HT-29 (cell line): ENCODE results near the gene PUM1. TPM values are rescaled to one million over a fixed set of nuclear protein-coding genes. Genes with fewer than 3 reads are reported as not detected.
"Not testable (repeated sequence)": the region's sequence is repeated elsewhere in the genome, so short reads cannot be mapped to it uniquely, and the experiment has no call there.

ENCODE experiments used
- DNase-seq: peaks from one replicate; pipeline ENCODE4 v3.0.0-alpha.2; 2015; ENCODE audit warnings: low spot score
- total RNA-seq: library from RNA; depleted of rRNA; stranded (reverse); fragments of >200 nt; shearing (Covaris generic); gene quantifications from 2 replicates; pipeline ENCODE4 v1.2.3, GENCODE V29; 2014

The PUM1 gene
- total RNA-seq, 1 experiment from 2014 or later: 59.0 TPM

- DNase-seq: no peak
These were observed 67.3 kb downstream of the PUM1 start for GRCh38 chr1:30998171-30998570.

DNA sequence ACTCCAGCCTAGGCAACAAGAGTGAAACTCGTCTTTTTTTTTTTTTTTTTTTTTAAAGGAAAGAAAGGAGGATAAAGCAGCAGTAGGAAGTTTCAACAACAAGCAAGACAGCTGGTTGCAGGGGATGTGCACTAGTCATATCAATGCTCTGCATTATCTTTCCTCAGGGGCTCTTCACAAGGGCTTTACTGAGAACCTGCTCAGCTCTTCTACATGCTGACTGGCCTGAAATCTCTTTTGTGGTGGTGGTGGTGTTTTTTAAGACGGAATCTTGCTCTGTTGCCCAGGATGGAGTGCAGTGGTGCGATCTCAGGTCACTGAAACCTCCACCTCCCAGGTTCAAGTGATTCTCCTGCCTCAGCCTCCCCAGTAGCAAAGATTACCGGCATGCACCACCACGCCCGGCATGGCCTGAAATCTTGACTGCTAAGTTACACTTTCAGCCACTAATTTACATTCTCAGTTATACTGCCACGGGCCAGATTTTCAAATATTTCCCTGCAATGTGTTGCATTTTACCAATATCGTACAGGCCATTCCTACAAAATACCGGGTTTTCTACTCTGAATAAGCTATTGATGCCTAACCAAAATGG is 68.0 kb downstream of the PUM1 start:
- no peak for DNase-seq

- DNase-seq: no peak
These were observed 69.4 kb downstream of the PUM1 start for GRCh38 chr1:30995990-30996612.

- DNase-seq: no peak
These were observed 73.5 kb downstream of the PUM1 start for GRCh38 chr1:30991862-30992606.

- DNase-seq: no peak
These were observed 74.9 kb downstream of the PUM1 start for GRCh38 chr1:30990591-30990990.

DNA sequence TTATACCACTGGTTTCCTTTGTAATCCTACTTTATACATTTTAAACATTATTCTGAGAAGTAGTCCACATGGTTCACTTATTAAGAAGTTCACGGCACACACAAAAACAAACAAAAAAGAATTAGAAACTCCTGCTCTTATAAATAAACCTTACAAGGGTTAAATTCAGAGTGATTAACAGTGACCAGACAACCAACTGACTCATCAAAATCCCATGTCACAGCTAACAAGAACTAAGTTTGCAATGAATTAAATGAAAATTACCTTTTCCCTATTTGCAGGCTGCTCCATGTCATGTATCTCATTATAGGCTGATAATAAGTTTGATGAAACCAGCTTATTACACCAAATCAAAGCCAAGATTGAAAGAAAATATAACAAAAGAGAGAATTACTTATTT is 77.5 kb downstream of the PUM1 start:
- DNase-seq: no peak

- no peak for DNase-seq
These were observed 78.8 kb downstream of the PUM1 start for GRCh38 chr1:30986755-30987154.

DNA sequence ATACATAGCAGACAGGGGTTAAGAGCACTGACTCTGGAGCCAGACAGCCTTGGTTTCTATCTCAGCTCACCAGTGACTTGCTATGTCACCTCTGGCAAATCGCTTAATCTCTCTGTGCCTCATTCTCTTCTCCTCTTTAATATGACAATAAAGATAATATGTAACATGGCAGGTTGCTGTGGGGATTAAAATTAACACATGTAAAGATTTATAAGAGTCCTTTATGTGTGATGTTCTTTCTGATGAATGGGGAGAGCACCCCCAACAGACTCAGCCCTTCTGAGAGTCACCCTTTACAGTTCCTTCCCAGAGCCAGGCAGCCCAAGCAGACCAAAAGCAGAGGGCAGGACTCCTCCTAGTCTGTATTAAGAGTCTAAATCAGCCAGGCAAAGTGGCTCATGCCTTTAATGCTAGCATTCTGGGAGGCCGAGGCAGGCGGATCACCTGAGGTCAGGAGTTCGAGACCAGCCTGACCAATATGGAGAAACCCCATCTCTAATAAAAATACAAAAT is 80.5 kb downstream of the PUM1 start:
- DNase-seq: no peak

DNA sequence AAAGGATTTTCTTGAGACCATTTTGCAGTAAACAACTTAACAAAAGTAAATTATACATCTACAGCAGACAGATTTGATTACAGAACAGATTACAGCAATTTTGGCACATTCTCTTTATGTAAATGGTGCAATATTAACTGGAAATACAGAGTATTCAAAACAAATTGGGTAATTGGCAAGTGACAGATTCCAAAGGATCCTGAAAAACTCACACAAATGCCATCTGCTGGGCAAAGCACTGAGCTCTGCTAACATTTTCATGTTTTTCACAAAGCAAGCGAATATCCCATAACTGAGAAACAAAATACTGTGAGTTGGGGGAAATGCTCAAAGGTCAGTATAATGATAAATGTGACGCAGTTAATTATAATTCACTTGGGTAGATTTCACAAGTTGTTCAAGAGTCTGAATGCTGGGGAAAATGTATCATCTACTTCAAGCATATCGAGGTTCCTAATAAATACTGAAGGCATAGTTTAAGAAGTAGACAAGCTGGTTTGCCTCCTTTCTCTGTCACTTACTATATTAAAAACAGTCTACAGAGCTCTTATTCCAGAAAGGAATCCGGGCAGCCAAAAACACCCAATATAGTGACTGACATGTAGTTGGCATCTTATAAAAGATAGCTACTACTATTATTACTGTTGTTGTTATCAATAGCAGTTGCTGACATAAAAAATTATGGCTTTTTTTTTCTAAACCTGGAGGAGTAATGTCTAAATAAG is 81.2 kb downstream of the PUM1 start:
- DNase-seq: no peak

- no peak for DNase-seq
These were observed 82.6 kb downstream of the PUM1 start for GRCh38 chr1:30982937-30983336.

DNA sequence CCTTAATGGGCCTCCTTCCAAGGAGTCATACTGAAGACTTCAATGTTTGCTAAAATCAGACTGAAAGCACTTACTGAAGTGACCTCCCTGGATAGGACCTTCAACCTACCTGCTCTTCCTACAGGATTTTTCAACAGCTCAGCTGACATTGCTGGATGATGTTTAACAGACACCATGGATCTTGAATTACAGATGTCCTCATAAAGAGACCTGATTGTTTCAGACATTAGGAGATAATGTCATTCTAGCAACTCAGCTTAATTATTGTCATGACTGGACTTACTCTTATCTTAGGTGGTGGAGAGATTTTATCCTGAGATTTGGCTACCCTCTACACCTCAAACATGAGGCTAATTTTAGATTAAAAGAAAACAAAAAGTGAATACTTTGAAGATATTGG is 83.1 kb downstream of the PUM1 start:
- DNase-seq: no peak

- DNase-seq: no peak
These were observed 84.3 kb downstream of the PUM1 start for GRCh38 chr1:30981172-30981571.

DNA sequence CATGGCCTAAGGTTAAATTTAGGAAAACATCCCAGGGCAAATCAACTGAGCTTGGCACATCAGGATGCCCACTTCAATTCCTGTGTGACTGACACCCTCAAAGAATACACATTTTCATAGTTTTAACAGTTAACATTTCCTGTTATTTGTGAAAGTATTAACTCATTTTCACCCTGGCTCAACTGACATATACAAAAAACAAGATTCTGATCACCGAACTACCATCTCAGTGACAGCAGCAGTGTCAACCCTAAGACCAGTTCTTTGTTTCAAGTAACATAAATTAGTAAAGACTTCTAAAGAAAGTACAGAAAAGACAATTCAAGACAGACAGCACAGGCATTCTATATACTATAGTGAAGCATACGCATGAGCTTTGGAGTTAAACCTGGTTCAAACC is 88.0 kb downstream of the PUM1 start:
- no peak for DNase-seq

GRCh38 chr1:30977105-30977504 is 88.4 kb downstream of the PUM1 start:
- DNase-seq: no peak

DNA sequence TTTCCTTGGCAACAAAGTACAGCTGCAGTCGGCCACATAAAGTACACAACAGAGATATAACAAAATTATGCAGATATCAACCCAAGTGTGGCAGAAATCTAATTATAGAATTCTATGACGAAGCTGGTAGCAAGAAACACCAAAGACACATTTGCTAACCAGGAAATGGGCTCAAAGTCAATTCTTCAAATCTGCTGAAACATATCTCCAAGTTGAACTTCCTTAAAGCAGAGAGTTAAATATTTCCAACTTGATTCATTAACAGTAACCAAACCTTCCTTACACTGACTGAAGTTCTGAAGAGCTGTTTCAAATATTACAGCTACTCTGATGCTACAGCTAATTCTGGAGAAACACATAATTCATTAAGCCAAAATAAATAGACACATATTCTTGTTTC is 89.4 kb downstream of the PUM1 start:
- DNase-seq: no peak

DNA sequence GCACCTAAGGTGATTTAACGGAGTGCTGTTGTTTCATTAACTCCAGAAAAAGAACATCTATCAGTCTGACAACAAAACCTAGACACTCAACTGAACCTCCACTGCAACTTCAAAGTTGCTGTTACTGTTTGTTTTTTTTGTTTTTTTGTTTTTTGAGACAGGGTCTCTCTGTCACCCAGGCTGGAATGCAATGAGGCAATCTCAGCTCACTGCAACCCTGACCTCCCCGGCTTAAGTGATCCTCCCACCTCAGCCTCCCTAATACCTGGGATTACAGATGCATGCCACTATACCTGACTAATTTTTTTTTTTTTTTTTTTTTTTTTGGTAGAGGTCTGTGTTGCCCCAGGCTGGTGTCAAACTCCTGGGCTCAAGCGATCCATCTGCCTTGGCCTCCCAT is 90.3 kb downstream of the PUM1 start:
- no peak for DNase-seq

GRCh38 chr1:30974536-30974935 is 91.0 kb downstream of the PUM1 start:
- no peak for DNase-seq

- not testable (repeated sequence) for DNase-seq
These were observed 93.2 kb downstream of the PUM1 start for GRCh38 chr1:30972349-30972748.

DNA sequence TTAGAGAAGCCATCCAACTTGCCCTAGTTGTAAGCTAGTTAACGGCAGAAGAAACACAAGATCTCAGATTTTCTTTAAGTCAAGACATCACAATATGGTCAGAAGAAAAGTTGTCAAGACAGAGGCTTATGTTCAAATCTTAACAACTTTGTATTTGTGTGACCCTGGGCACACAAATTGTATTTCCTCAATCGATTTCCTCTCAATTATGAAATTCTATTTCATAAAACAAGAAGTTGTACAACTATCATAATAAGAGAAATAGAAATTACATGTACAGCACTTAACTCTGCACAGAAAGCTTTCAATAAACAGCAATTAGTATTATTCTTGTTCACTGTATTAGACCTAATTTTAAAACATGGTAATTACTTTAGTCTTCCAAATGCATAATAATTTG is 94.0 kb downstream of the PUM1 start:
- no peak for DNase-seq

DNA sequence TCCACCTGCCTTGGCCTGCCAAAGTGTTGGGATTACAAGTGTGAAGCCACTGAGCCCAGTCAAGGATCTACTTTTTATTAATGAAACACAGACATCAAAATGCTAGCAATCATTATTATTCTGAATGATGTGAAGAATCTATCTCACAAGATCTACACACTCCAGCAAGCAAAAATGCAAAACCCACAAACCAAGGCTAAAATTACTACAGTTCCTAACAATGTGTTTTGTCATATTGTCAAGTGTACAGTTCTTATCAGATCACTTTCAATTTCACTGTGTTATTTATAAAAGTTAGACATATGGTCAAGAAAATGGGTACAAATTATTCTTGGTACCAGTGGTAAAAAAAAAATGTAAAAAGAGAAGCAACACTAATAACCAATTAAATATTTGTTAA is 95.6 kb downstream of the PUM1 start:
- DNase-seq: no peak

DNA sequence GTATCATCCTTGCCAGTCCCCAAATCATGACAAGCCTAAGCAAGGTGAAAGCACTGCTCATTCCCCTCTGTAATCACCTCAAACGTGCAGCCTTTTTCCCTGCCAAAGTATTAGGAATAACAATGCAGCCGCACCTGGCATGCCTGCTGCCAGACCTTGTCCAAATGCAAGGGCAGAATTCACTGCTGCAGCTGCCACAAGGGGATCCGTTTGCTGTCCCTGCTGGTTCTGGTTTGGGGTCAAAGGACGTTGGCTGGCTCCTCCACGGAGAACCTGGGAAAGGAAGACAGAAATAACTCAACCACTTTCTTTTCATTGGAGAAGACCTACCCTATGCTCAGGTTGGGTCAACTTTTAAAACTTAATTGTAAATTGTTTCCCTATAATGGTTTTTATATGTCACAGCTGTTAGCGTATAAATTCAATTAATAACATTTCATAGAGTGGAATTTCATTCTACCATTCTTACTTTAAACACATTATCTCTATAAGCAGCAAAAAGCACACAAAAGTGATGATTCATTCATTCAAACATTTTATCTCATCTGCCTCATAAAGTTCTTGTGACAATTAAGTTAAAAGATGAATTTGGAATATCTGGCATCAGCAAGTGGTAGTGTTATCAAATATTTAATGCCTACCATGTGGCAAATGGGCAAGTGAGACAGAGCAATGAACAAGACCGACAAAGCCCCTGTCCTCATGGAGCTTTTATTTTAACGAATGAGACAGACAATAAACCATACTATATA is 97.1 kb downstream of the PUM1 start:
- no peak for DNase-seq
